ENCODE measurements around the gene ITPK1. TPM values are rescaled to one million over a fixed set of nuclear protein-coding genes. Genes with fewer than 3 reads are reported as not detected.

Gene ITPK1
- total RNA-seq, 1 donor from 2014 or later = 32.8 TPM

DNA sequence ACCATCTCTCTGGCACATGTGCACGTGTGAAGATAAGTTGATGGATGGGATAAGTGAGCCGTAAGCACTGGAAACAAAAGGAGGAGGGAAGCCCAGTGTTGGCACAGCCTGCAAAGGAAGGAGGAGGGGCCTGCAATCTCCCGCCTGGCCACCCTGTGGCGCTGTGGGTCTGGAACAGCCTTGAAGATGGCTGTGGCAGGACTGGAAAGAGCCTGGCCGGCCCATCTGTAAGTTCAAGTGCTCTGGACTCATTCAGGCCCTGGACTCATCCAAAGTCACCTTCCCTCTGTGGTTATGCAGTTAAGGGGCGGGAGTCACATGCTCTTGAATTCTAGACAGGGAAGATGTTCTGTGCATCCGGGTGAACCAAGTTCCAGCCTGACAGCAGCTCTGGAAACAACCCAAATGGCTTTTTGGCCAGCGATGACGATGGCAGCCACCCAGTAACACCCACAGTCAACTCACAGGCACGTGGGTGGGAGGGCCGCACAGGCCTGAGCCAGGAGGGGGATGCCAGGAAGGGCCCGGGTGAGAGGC is 142.4 kb downstream of the ITPK1 start:
- Mint-ChIP-seq H3K4me1 (ENCODE audit: unreplicated experiment) (peaks cover 9% of the 10 kb centered on the region), H3K9me3 (ENCODE audit: unreplicated experiment) (peaks cover 6% of the 10 kb centered on the region), H3K27ac (ENCODE audit: unreplicated experiment) (no peak overlapping the region), H3K4me3 (ENCODE audit: unreplicated experiment) (no peak overlapping the region), H3K36me3 (ENCODE audit: unreplicated experiment) (peaks cover 11% of the 10 kb centered on the region), H3K27me3 (ENCODE audit: unreplicated experiment) (no peaks in the 10 kb centered on the region)
- DNase-seq (ENCODE audit: extremely low spot score, unreplicated experiment) = no peak
- TF ChIP-seq, protein P1, sequence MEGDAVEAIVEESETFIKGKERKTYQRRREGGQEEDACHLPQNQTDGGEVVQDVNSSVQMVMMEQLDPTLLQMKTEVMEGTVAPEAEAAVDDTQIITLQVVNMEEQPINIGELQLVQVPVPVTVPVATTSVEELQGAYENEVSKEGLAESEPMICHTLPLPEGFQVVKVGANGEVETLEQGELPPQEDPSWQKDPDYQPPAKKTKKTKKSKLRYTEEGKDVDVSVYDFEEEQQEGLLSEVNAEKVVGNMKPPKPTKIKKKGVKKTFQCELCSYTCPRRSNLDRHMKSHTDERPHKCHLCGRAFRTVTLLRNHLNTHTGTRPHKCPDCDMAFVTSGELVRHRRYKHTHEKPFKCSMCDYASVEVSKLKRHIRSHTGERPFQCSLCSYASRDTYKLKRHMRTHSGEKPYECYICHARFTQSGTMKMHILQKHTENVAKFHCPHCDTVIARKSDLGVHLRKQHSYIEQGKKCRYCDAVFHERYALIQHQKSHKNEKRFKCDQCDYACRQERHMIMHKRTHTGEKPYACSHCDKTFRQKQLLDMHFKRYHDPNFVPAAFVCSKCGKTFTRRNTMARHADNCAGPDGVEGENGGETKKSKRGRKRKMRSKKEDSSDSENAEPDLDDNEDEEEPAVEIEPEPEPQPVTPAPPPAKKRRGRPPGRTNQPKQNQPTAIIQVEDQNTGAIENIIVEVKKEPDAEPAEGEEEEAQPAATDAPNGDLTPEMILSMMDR (IDR thresholded peaks at IDR 0.05) = peak; percentile 60

DNA sequence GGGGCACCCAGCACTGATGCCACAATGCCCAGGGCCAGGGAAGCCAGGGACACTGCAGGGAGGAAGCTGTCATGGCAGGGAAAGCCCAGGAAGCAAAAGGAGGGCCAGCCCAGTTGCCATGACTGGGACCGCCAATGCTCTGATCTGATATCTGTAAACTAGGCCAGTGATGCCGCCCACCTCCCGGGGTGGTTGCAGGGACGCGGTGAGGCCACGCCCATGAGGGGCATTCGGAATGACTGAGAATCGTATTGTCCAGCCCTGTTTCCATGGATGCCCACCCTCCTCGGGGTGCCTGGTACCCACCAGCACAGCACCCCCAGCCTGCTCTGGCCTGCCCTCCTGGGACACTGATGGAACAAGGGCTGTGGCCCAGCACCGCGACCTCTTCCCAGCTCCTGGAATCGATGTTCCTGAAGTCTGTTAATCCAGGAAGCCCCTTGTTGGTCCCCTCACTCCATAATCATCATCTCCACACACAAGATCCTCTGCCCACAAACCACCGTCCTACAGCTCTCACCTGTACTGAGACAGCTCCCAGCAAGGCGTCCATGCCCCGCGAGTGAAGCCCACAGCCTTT is 144.0 kb downstream of the ITPK1 start:
- Mint-ChIP-seq H3K36me3 (ENCODE audit: unreplicated experiment) (peaks cover 6% of the 10 kb centered on the region), H3K4me3 (ENCODE audit: unreplicated experiment) (no peak overlapping the region), H3K4me1 (ENCODE audit: unreplicated experiment) (peaks cover 9% of the 10 kb centered on the region), H3K9me3 (ENCODE audit: unreplicated experiment) (peaks cover 11% of the 10 kb centered on the region), H3K27ac (ENCODE audit: unreplicated experiment) (no peak overlapping the region), H3K27me3 (ENCODE audit: unreplicated experiment) (no peaks in the 10 kb centered on the region)
- DNase-seq (ENCODE audit: extremely low spot score, unreplicated experiment) = no peak
- TF ChIP-seq, protein P1 (IDR thresholded peaks at IDR 0.05) = no peak

DNA sequence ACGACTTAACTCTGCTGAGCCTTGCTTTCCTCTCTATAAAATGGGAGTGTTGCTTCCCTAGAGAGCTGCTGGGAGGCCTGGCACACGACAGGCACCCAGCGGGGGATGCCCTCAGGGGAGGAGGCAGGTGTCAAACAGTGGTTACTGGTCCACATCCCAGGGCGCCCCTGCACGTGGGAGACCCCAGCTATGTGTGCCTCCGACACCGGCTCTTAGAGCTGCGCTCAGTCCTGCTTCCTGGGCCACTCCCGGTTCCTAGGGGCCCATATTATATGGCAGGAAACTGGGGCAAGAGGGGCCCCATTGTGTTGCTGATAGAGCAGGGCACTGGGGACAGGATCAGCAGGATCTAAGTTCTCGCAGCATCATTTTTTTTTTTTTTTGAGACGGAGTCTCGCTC is 145.5 kb downstream of the ITPK1 start:
- H3K36me3 Mint-ChIP-seq (ENCODE audit: unreplicated experiment) = no peaks in the 10 kb centered on the region
- DNase-seq (ENCODE audit: extremely low spot score, unreplicated experiment) = no peak
- no peak overlapping the region for H3K27ac Mint-ChIP-seq (ENCODE audit: unreplicated experiment)
- peaks cover 6% of the 10 kb centered on the region for H3K9me3 Mint-ChIP-seq (ENCODE audit: unreplicated experiment)
- H3K27me3 Mint-ChIP-seq (ENCODE audit: unreplicated experiment) = no peaks in the 10 kb centered on the region
- TF ChIP-seq, protein P1 (IDR thresholded peaks at IDR 0.05) = no peak
- peaks cover 9% of the 10 kb centered on the region for H3K4me1 Mint-ChIP-seq (ENCODE audit: unreplicated experiment)
- no peak overlapping the region for H3K4me3 Mint-ChIP-seq (ENCODE audit: unreplicated experiment)

DNA sequence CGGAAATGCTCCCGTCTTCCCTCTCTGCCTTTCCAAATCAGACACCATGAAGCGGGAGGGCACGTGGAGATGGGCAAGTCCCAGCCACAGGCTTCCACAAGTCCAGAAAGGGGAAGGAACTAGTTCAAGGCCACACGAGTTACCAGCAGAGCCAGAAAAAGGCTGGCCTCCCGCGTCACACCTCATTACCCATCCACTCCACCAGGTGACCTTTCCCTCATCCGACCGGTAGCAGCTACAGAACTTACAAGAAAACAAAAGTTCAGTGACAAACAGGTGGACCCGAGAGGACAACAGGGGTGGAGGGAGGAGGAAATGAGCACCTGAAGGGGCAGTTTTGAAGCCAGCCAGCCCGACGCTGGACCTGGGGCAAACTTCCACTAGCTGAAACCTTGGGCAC is 145.9 kb downstream of the ITPK1 start:
- Mint-ChIP-seq H3K4me3 (ENCODE audit: unreplicated experiment) (no peak overlapping the region), H3K27me3 (ENCODE audit: unreplicated experiment) (no peaks in the 10 kb centered on the region), H3K9me3 (ENCODE audit: unreplicated experiment) (peaks cover 6% of the 10 kb centered on the region), H3K36me3 (ENCODE audit: unreplicated experiment) (no peaks in the 10 kb centered on the region), H3K27ac (ENCODE audit: unreplicated experiment) (no peak overlapping the region), H3K4me1 (ENCODE audit: unreplicated experiment) (peaks cover 9% of the 10 kb centered on the region)
- TF ChIP-seq, protein P1 (IDR thresholded peaks at IDR 0.05) = no peak
- DNase-seq (ENCODE audit: extremely low spot score, unreplicated experiment) = no peak

DNA sequence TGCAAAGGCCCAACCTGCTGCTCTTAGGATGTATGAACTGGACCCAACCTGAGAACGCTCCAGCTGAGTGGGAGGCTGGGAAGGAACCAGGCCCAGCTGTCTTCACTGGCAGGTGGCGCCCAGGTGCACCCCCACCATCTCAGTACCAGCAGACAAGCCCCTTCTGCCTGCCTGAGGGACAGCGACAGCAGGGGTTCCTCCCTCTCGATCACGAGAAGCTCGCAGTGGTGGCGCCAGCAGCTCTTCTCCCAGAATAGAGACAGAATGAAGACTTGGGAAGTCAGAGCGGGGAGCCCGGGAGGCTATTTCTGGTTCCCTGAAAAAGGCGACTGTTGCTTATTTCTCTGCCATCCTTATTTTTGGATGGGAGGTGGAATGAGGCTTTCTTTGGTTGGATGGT is 146.3 kb downstream of the ITPK1 start:
- DNase-seq (ENCODE audit: extremely low spot score, unreplicated experiment) = no peak
- TF ChIP-seq, protein P1 (IDR thresholded peaks at IDR 0.05) = no peak
- Mint-ChIP-seq H3K36me3 (ENCODE audit: unreplicated experiment) (no peaks in the 10 kb centered on the region), H3K9me3 (ENCODE audit: unreplicated experiment) (peaks cover 6% of the 10 kb centered on the region), H3K27ac (ENCODE audit: unreplicated experiment) (no peak overlapping the region), H3K4me1 (ENCODE audit: unreplicated experiment) (peaks cover 9% of the 10 kb centered on the region), H3K27me3 (ENCODE audit: unreplicated experiment) (no peaks in the 10 kb centered on the region), H3K4me3 (ENCODE audit: unreplicated experiment) (no peak overlapping the region)
